Endothelial cell of umbilical vein (primary cell): ENCODE measurements around the gene COQ3.

Experiments
- CTCF ChIP-seq, 2 donors: IDR thresholded peaks; 1 replicate in 1 of 2; 2 replicates in 1 of 2; pipeline ENCODE4 v1.5.1; 2011; ENCODE audit warnings: low read length in 2 of 2, mild to moderate bottlenecking in 2 of 2, moderate library complexity in 2 of 2, control low read depth in 1 of 2, inconsistent platforms in 1 of 2, low read depth in 1 of 2; ENCODE audit not compliant: insufficient read depth in 1 of 2; ENCODE audit errors: extremely low read depth in 1 of 2
- GATA2 ChIP-seq: IDR thresholded peaks from 2 replicates; pipeline ENCODE4 v1.7.0; 2011; ENCODE audit warnings: low read depth, mild to moderate bottlenecking, moderate library complexity, mixed read lengths, low read length; ENCODE audit not compliant: insufficient read length, insufficient read depth
- POLR2A ChIP-seq: IDR thresholded peaks from 2 replicates; pipeline ENCODE4 v1.6.1; 2012; ENCODE audit warnings: low read depth, mild to moderate bottlenecking, control low read depth, low read length
- POLR2AphosphoS5 ChIP-seq: IDR thresholded peaks from 2 replicates; pipeline ENCODE4 v1.6.1; 2012; ENCODE audit warnings: low read depth, mild to moderate bottlenecking, control low read depth, low read length, moderate library complexity; ENCODE audit not compliant: insufficient read depth
- TF ChIP-seq, protein P1 (sequence below): IDR thresholded peaks from 2 replicates; pipeline ENCODE4 v1.6.1; 2011; ENCODE audit not compliant: insufficient read depth, insufficient read length

- TF ChIP-seq POLR2AphosphoS5 (no peak), POLR2A (no peak), CTCF (IDR thresholded peaks at IDR 0.05; ENCODE audit: extremely low read depth in 1 of 2, insufficient read depth in 1 of 2, low read depth in 1 of 2, low read length in 2 of 2) (no peak), GATA2 (no peak)
- TF ChIP-seq, protein P1, sequence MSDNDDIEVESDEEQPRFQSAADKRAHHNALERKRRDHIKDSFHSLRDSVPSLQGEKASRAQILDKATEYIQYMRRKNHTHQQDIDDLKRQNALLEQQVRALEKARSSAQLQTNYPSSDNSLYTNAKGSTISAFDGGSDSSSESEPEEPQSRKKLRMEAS, result no peak
Measured at GRCh38 chr6:99378636-99379035, 15.4 kb downstream of the COQ3 start.
